Measurements from ENCODE around the gene GMCL1. TPM values are rescaled to one million over a fixed set of nuclear protein-coding genes. Genes with fewer than 3 reads are reported as not detected.

Gene GMCL1
- total RNA-seq, 4 donors from 2014 or later: 10.6 to 14.8 (median 13.0) TPM

DNA sequence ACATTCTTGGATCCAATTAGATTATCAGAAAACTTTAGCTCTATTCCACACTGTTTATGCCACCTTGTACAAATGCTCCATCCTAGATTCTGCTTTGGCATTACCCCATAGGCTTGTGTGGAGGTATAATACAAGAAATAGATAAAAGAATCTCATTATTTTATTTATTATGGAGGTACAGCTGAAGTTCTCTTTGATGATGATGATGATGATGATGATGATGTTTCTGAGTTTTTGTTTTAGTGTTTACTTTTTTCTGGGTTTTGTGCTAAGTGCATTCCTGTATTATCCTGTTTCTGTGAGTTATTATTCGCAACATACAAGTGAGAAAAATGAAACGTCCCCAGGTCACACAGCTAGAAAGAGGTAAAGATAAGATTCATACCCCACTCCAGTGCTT, 44.1 kb upstream of the GMCL1 start:
- Histone ChIP-seq H3K36me3 (peaks cover 0 to 39% of the 10 kb centered on the region in 2 donors), H3K4me3 (no peak overlapping the region), H3K4me1 (peaks cover 0 to 20% (median 7%) of the 10 kb centered on the region in 3 donors), H3K27me3 (no peaks in the 10 kb centered on the region), H3K27ac (no peak overlapping the region), H3K9me3 (no peaks in the 10 kb centered on the region)
- WGBS, 2 donors (ENCODE audit: low coverage in 1 of 2): 86 to 100% methylated on average over 2 of the region's 2 CpGs
- ATAC-seq: no peak
- no peak for TF ChIP-seq POLR2A (IDR thresholded peaks at IDR 0.05)
- TF ChIP-seq POLR2AphosphoS5 (IDR thresholded peaks at IDR 0.05): no peak
- TF ChIP-seq, protein P1, sequence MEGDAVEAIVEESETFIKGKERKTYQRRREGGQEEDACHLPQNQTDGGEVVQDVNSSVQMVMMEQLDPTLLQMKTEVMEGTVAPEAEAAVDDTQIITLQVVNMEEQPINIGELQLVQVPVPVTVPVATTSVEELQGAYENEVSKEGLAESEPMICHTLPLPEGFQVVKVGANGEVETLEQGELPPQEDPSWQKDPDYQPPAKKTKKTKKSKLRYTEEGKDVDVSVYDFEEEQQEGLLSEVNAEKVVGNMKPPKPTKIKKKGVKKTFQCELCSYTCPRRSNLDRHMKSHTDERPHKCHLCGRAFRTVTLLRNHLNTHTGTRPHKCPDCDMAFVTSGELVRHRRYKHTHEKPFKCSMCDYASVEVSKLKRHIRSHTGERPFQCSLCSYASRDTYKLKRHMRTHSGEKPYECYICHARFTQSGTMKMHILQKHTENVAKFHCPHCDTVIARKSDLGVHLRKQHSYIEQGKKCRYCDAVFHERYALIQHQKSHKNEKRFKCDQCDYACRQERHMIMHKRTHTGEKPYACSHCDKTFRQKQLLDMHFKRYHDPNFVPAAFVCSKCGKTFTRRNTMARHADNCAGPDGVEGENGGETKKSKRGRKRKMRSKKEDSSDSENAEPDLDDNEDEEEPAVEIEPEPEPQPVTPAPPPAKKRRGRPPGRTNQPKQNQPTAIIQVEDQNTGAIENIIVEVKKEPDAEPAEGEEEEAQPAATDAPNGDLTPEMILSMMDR (IDR thresholded peaks at IDR 0.05): no peak
- no peak for TF ChIP-seq EP300 (IDR thresholded peaks at IDR 0.05)

DNA sequence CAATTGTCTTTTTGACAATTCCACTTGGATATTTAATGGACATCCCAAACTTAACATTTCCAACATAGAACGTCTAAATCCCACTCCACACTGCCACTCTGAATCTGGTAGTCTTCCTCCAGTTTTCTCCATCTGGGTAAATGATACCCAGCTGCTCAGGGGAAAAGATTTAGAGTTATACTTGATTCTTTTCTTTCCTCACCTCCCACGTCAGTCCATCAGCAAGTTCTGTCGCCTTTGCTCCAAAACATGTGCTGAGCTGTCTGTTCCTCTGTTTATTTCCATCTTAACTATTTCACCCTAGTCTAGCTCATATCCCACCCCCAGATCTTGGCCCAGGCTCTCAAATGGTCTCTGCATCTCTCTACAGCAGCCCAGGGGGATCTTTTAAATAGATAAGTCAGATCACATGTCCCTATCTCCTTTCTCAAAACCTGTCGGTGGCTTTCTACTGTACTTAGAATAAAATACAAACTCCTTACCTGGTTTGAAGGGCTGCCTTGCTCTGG, 43.4 kb upstream of the GMCL1 start:
- ATAC-seq: no peak
- Histone ChIP-seq H3K4me1 (peaks cover 0 to 22% (median 7%) of the 10 kb centered on the region in 3 donors), H3K9me3 (no peaks in the 10 kb centered on the region), H3K27me3 (no peaks in the 10 kb centered on the region), H3K4me3 (no peak overlapping the region), H3K27ac (no peak overlapping the region), H3K36me3 (peaks cover 0 to 39% of the 10 kb centered on the region in 2 donors)
- 71 to 85% methylated on average over 2 to 4 of the region's 4 CpGs for WGBS, 2 donors (ENCODE audit: low coverage in 1 of 2)
- no peak for TF ChIP-seq POLR2A (IDR thresholded peaks at IDR 0.05)
- TF ChIP-seq, protein P1 (IDR thresholded peaks at IDR 0.05): no peak
- TF ChIP-seq EP300 (IDR thresholded peaks at IDR 0.05): no peak
- TF ChIP-seq POLR2AphosphoS5 (IDR thresholded peaks at IDR 0.05): no peak

DNA sequence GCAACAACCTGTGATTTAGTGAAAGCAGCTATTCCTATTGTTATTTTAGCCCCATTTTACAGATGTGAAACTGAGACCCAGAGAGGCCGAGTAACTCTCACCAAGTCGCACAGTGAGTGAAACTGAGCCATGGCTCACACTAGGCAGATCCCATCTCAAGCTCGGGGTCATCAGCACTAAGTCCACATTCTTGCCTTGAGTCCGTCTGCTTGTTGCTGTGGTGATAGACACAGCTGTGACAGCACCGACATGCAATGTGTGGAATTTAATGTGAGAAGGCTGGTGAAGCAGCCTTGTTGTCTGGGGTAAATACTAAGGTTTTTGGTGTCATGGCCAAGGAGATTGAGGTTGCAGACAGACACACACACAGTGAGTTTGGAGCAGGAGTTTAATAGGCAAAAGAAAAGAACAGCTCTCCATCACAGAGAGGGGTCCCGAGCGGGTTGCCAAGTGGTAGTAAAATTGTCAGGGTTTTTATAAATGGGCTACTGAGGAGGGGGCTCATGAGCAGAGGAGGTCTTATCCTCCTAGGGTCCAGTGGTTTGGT, 40.2 kb upstream of the GMCL1 start:
- H3K4me1 ChIP-seq: peaks cover 0 to 28% (median 7%) of the 10 kb centered on the region in 3 donors

DNA sequence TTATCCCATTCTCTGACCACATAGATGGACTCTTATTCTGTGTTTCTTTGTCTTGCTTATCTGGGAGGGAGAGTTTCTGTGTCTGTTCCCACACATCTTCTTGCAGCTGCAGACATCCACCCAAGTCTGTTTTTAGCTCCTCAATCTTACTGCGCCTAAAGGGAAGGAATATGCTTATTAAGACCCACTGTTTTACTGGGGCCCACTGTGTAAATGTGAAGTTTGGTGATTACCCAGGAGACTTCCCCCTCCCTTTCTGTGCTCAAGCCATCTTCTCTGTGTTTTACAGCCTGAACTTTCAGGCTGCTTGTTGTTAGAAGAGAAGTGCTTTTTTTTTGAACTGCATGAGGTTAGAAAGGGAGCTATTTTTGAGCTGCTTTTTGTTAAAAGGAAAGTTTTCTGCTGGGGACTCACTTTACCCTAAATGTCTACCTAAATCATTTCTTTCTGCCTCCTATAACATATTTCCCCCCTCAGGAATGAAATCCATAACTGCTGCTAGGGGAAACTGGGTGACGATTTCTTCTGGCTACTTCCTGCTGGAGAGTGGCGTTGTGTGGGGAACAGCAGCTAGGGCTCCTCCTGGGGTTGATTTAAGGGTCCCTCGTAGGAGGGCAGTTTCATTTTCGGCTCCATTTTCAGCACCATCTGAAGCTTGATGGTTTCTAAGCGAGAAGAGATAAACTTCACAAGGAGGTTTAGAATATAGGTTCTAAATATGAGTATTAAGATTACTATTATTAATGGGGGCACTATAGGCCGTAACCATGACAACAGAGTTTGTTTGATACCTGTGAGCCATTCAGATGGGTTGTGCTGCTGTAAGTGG, 39.5 kb upstream of the GMCL1 start:
- peaks cover 0 to 28% (median 7%) of the 10 kb centered on the region in 3 donors for H3K4me1 ChIP-seq
- no peaks in the 10 kb centered on the region for H3K27me3 ChIP-seq
- no peaks in the 10 kb centered on the region for H3K9me3 ChIP-seq
- no peak for ATAC-seq
- peak overlapping the region; percentile 22 to 29 for H3K4me3 ChIP-seq
- H3K27ac ChIP-seq: peak overlapping the region; percentile 70 to 78 (median 72)
- WGBS, 2 donors (ENCODE audit: low coverage in 1 of 2): 14 to 30% methylated on average over 3 to 7 of the region's 7 CpGs
- peaks cover 0 to 32% of the 10 kb centered on the region in 2 donors for H3K36me3 ChIP-seq
- no peak for TF ChIP-seq POLR2A (IDR thresholded peaks at IDR 0.05)
- TF ChIP-seq, protein P1 (IDR thresholded peaks at IDR 0.05): peak in 1 of 4 experiments; percentile 23
- TF ChIP-seq POLR2AphosphoS5 (IDR thresholded peaks at IDR 0.05): no peak
- TF ChIP-seq EP300 (IDR thresholded peaks at IDR 0.05): no peak

More for the DNA sequence above, 40.2 kb upstream of the GMCL1 start:
- H3K27ac ChIP-seq: peak overlapping the region in 3 of 4 donors; percentile 70 to 78 (median 72)
- peak; percentile 77 for ATAC-seq
- TF ChIP-seq, protein P1 (IDR thresholded peaks at IDR 0.05): no peak
- no peak for TF ChIP-seq POLR2A (IDR thresholded peaks at IDR 0.05)
- no peak for TF ChIP-seq POLR2AphosphoS5 (IDR thresholded peaks at IDR 0.05)
- TF ChIP-seq EP300 (IDR thresholded peaks at IDR 0.05): no peak
- H3K9me3 ChIP-seq: no peaks in the 10 kb centered on the region
- peaks cover 0 to 38% of the 10 kb centered on the region in 2 donors for H3K36me3 ChIP-seq
- H3K27me3 ChIP-seq: no peaks in the 10 kb centered on the region
- 46 to 58% methylated on average over 2 to 7 of the region's 7 CpGs for WGBS, 2 donors (ENCODE audit: low coverage in 1 of 2)
- H3K4me3 ChIP-seq: no peak overlapping the region

All from gastroesophageal sphincter (tissue), 4 donors.